Activated T-cell treated with anti-CD3 and anti-CD28 coated beads, Interleukin-2, amount 50 U/mL, for 72 hours (primary cell): ENCODE measurements around the gene FGF22. TPM values are rescaled to one million over a fixed set of nuclear protein-coding genes. Genes with fewer than 3 reads are reported as not detected.

Experiments used
- ATAC-seq, 2 donors: fragments of 150-1000 bp; cut with Tn5 transposase; replicated peaks in 1 of 2; 2 replicates each; pipeline ENCODE4 v1.10.0; 2021; ENCODE audit warnings: moderate library complexity in 2 of 2, mild to moderate bottlenecking in 1 of 2
- DNase-seq, 2 donors: peaks; one replicate each; pipeline ENCODE4 v3.0.0; 2021 to 2022; ENCODE audit warnings: mixed read lengths in 1 of 2
- H3K27ac Mint-ChIP-seq: one replicate; pipeline ENCODE4 v1.8.0; 2022; ENCODE audit warnings: mild to moderate bottlenecking, moderate library complexity, mixed read lengths
- H3K27me3 Mint-ChIP-seq: one replicate; pipeline ENCODE4 v1.8.0; 2022; ENCODE audit warnings: low read depth, mixed read lengths
- H3K36me3 Mint-ChIP-seq, 2 donors: one replicate each; pipeline ENCODE4 v1.8.0; 2022; ENCODE audit warnings: mixed read lengths in 2 of 2, mild to moderate bottlenecking in 1 of 2; ENCODE audit not compliant: insufficient read depth in 2 of 2
- H3K4me1 Mint-ChIP-seq: one replicate; pipeline ENCODE4 v1.8.0; 2022; ENCODE audit warnings: low read depth, mixed read lengths
- H3K4me3 Mint-ChIP-seq, 2 donors: one replicate each; pipeline ENCODE4 v1.8.0; 2022; ENCODE audit warnings: mild to moderate bottlenecking in 2 of 2, mixed read lengths in 2 of 2, moderate library complexity in 2 of 2
- H3K9me3 Mint-ChIP-seq, 2 donors: one replicate each; pipeline ENCODE4 v1.8.0; 2022; ENCODE audit warnings: mixed read lengths in 2 of 2
- total RNA-seq, 2 donors: library from RNA; stranded (reverse); gene quantifications; one replicate each; pipeline ENCODE4 v1.2.3, GENCODE V29; 2022

The FGF22 gene
- total RNA-seq, 2 donors from 2014 or later: not detected

DNA sequence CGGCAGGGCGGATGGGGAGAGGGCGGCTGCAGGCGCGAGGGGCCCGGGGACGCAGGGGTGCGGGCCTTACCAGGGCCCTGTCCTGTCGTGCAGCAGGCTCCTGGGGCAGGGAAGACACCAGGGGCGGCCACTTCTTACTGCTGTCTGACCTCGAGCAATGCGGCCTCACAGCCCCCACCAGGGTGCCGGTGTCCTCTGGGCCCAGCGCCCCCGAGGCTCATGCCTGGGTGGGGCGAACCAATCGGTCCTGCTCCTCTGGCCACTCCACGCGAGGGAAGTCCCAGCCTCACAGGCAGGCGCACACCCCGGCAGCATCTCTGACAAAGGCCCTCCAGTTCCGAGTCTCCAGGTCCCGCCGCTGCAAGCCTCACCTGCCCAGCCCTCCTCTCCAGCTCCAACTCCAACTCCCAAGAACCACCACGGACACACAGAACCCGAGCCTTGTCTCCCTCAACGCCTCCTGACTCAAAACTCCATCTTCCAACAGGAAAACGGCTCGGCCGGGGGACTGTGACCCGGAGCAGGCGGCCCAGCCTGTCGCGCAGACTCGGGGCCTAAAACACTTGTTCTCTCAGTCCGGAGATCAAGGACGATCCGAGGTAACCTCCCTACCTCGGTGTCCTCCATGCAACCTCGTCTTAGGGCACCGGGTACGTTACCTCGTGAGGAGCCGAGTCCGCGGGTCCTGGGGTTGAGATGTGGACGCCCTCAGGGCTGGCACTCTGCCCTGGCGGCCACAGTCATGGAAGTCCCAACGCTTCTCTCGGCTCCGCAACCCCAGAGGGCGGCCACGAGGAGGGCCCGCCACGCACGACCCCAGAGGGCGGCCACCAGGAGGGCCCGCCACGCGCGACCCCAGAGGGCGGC, 6.5 kb downstream of the FGF22 start:
- Mint-ChIP-seq H3K4me3 (no peak overlapping the region), H3K27ac (no peak overlapping the region), H3K36me3 (peaks cover 0 to 3% of the 10 kb centered on the region in 2 donors), H3K27me3 (no peaks in the 10 kb centered on the region), H3K9me3 (no peaks in the 10 kb centered on the region), H3K4me1 (no peaks in the 10 kb centered on the region)
- DNase-seq (no peak), ATAC-seq (no peak)

DNA sequence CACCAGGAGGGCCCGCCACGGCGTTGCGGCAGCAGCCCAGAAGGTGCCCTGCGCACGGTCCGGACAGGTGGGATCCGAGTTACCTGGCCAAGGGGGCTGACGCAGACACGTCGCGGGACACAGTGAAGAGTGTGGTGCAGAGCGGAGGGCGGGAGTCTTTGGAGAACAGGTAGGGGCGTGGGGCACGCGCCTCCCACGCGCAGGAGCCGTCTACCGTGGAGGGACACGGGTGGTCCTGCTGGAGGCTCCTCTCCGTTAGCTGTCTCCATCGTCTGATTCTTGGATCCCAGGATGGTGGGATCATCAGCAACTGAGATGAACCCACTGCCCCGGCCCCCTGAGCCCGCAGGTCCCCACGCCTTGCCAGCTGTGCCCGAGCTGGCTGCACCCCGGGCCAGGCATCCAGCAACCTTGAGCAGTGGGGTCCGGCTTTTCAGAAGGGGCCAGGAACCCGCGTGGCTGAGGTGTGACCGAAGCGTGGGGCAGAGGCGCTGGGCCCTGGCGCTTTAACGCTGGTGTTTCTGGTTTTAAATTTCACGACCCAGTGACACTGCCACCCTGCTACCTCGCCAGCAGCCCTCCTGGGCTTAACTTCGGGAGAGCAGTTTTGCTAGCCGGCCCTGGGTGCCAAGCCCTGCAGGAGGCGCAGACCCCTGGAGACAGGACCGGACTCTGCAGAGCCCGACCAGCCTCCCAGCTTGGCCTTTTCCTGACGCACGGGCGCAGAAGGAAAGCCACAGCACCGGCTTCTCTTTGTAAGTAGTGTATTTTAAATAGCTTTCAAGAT, 7.3 kb downstream of the FGF22 start:
- no peaks in the 10 kb centered on the region for H3K9me3 Mint-ChIP-seq
- ATAC-seq: no peak
- H3K36me3 Mint-ChIP-seq: peaks cover 0 to 3% of the 10 kb centered on the region in 2 donors
- no peak overlapping the region for H3K27ac Mint-ChIP-seq
- no peak overlapping the region for H3K4me3 Mint-ChIP-seq
- no peak for DNase-seq
- no peaks in the 10 kb centered on the region for H3K4me1 Mint-ChIP-seq
- no peaks in the 10 kb centered on the region for H3K27me3 Mint-ChIP-seq

DNA sequence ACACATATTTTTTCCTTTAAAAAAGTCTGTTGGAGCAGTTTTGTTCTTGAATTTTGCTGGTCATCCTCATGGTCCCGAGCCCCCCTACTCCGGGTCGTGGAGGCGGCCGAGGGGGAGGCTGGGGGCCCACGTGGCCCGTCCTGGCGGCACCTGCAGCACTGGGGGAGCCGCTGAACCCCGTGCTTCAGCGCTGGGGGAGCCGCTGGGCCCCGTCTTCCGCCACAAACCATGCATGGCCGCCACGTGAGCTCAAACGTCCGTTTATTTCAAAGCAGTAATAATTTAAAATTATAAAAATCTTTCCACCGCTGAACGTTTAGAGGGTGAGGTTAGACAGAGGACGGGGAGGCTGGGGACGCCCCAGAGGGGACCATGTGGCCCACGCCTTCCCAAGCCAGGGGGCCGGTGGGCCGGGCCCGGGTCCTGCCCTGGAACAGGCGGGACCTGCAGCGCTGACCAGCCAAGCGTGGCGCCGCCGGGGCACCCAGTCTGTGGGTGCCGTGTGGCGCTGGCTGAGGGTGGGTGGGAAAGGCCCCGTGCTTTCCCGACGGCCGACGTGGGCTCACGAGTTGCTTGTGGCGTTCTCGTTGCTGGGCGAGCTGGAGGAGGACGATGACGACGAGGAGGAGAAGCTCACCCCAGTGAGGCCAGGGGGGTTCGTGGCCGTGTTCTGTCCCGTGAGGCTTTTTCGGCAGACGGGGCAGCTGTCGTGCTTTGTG, 8.0 kb downstream of the FGF22 start:
- no peak for DNase-seq
- H3K27ac Mint-ChIP-seq: no peak overlapping the region
- no peak for ATAC-seq
- no peaks in the 10 kb centered on the region for H3K4me1 Mint-ChIP-seq
- H3K9me3 Mint-ChIP-seq: no peaks in the 10 kb centered on the region
- no peaks in the 10 kb centered on the region for H3K27me3 Mint-ChIP-seq
- peaks cover 0 to 4% of the 10 kb centered on the region in 2 donors for H3K36me3 Mint-ChIP-seq
- H3K4me3 Mint-ChIP-seq: no peak overlapping the region

DNA sequence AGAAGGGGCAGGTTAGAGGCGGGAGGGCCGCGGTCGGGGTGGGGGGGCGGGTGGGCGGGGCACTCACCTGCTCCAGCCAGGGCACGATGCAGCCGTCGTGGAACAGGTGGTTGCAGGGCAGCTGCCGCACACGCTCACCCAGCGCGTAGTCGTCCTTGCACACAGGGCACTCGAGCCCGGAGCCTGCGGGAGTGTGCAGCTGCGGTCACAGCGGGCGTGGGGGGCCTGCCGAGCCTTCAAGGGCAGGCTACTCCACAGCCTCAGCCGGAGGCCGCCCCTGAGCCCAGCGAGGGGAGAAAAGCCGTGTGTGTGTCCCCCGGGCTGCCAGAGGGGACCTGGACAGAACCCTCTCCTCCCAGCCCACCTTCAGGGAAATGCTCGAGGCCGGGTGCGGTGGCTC, 8.6 kb downstream of the FGF22 start:
- H3K27me3 Mint-ChIP-seq: no peaks in the 10 kb centered on the region
- H3K9me3 Mint-ChIP-seq: no peaks in the 10 kb centered on the region
- H3K4me1 Mint-ChIP-seq: no peaks in the 10 kb centered on the region
- no peak overlapping the region for H3K27ac Mint-ChIP-seq
- ATAC-seq (no peak), DNase-seq (no peak)
- H3K4me3 Mint-ChIP-seq: no peak overlapping the region
- H3K36me3 Mint-ChIP-seq: peaks cover 0 to 5% of the 10 kb centered on the region in 2 donors

DNA sequence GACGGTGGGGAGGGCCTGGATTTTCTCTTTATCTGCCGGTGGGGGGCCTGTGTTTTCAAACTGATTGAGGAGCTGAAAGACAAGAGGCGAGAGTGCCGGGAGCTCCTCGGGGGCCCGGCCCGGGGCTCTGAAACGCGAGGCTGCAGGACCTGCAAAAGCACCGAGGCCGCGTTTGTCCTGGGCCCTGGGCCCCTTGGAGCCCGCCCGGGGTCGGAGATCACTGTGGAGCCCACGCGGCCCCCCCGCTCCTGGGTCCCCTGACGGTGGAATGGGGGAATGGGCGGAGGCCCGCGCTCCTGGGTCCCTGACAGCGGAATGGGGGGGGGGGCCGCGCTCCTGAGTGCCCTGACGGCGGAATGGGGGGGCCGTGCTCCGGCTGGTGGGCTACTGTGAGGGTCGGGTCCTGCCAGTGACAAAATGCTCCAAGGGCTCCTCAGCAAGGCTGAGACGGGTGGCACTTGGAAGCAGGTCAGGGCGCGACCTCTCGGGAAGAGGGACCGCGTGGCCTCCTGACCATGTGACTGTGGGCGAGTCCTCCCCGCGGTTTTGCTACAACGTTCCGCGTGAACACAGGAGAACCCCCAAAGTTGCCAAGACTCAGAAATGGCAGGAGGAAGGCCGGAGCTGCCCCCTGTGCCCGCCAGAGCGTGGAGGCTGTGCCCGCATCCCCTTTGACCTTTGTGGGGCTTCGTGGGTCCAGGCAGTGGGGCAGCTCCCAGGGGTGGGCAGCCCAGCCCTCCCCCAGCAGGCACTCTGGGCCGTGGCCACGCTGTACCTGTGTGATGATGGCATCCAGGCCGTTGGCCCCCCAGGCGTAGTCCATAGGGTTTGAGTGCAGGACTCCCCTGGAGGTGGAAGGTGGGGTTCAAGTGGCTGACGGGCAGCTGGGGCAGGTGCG, 9.5 kb downstream of the FGF22 start:
- DNase-seq: no peak
- peaks cover 0 to 5% of the 10 kb centered on the region in 2 donors for H3K36me3 Mint-ChIP-seq

DNA sequence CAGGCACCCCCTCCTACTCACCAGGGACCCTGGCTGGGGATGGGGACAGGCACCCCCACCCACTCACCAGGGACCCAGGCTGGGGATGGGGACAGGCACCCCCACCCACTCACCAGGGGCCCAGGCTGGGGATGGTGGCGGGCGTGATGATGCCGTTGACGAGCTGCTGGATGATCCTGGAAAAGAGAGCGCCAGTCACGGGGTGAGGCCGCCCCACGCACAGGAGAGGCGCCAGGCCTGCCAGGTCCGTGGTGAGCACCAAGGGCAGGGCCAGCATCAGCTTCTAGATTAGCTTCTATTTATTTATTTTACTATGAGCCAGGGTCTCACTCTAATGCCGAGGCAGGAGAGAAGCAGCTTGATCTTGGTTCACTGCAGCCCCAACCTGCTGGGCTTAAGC, 10.4 kb downstream of the FGF22 start:
- Mint-ChIP-seq H3K27me3 (no peaks in the 10 kb centered on the region), H3K27ac (no peak overlapping the region), H3K36me3 (peaks cover 0 to 6% of the 10 kb centered on the region in 2 donors), H3K9me3 (no peaks in the 10 kb centered on the region), H3K4me3 (no peak overlapping the region), H3K4me1 (peaks cover 6% of the 10 kb centered on the region)
- ATAC-seq (no peak), DNase-seq (no peak)

More for the DNA sequence above, 9.5 kb downstream of the FGF22 start:
- Mint-ChIP-seq H3K4me3 (no peak overlapping the region), H3K27me3 (no peaks in the 10 kb centered on the region), H3K4me1 (no peaks in the 10 kb centered on the region), H3K27ac (no peak overlapping the region), H3K9me3 (no peaks in the 10 kb centered on the region)
- ATAC-seq: no peak

DNA sequence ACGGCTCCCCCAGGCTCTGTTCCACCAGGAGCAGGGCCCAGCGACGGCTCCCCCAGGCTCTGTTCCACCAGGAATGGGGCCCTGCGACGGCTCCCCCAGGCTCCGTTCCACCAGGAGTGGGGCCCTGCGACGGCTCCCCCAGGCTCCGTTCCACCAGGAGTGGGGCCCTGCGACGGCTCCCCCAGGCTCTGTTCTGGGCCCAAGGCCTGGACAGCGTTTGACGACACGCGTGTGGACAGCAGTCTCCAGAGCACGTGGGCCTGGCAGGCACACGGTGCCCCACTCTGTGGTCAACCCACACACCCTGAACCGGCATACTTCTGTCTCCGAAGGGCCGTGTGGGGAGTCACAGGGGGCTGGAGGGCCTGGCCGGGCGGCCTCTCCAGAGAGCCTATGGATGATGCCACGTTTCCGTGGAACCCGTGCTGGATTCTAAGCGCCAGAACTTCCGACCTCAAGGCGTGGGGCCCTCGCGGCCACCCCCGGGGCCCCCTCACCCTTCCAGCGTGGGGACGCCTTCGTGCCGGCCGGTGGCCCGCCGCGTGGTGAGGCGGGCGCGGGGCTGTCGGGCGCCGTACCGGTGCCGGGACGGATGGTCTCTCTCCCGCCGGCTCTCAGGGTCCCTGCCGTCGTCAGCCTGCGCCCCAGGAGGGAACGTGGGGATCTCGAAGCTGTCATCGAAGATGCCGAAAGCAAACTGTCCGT, 11.6 kb downstream of the FGF22 start:
- no peaks in the 10 kb centered on the region for H3K9me3 Mint-ChIP-seq
- H3K27me3 Mint-ChIP-seq: no peaks in the 10 kb centered on the region
- ATAC-seq (no peak), DNase-seq (no peak)
- no peak overlapping the region for H3K27ac Mint-ChIP-seq
- H3K4me1 Mint-ChIP-seq: peaks cover 16% of the 10 kb centered on the region
- peaks cover 0 to 8% of the 10 kb centered on the region in 2 donors for H3K36me3 Mint-ChIP-seq
- H3K4me3 Mint-ChIP-seq: no peak overlapping the region

DNA sequence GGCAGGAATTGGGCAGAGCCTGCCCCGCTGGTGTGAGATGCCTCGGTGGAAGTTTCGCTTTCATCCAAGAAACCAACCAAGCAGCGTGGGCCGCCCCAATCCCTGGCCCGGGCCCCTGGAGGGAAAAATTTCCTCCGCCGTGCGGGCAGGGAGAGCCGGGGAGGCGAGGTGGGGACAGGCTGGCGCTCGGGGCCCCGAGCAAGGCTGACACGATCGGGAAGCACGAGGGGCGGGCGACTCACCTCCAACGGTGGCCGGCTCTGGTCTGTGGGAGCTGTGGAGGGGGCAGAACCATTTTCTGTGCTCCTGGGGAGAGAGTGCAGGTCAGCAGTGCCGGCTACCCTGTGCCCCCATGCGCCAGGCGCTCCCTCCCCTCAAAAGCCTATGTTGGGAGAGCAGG, 12.3 kb downstream of the FGF22 start:
- Mint-ChIP-seq H3K27ac (no peak overlapping the region), H3K27me3 (no peaks in the 10 kb centered on the region), H3K4me3 (no peak overlapping the region), H3K4me1 (peaks cover 19% of the 10 kb centered on the region), H3K9me3 (no peaks in the 10 kb centered on the region), H3K36me3 (peaks cover 0 to 6% of the 10 kb centered on the region in 2 donors)
- ATAC-seq: no peak
- no peak for DNase-seq

DNA sequence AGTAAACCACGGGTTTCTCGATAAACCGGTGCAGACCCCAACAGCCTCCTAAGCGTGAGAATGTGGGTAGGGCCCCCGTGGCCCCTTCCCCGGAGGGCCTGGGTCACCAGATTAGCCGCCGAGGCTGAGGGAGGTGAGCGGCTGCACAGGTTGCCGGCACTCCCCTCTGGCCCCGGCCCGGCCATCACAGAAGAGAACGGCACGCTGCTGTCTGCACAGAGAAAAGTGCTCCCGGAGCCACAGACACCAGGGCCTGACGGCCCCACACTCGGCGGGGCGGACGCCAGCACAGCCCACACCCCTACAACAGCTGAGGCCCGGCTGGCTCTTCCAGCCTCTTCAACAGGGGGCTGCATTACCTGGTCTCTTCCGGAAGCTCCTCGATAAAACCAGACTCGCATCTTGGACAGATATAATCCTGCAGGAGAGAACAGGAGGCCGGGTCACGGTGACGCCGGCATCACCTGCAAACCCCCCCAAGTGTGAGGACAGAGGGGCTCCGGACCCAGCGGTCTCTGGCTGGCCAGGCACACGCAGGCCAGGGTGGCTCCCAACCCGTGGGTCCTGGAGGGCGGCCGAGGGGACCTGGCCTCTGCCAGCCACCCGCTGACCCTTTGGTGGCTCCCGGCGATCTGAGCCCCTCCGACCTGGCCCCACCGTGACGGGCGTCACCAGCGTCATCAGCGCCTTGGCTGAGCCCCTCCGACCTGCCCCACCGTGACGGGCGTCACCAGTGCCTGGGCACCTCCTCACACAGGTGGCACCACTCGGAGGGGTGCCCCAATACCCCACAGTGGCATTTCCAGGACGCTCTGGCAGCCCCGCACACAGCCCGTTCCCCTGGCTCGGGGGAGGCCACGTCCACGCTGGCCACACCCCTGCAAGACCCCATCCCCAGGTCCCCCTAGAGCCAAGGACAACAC, 13.0 kb downstream of the FGF22 start:
- no peak overlapping the region for H3K4me3 Mint-ChIP-seq
- no peaks in the 10 kb centered on the region for H3K27me3 Mint-ChIP-seq
- ATAC-seq (no peak), DNase-seq (no peak)
- peaks cover 22% of the 10 kb centered on the region for H3K4me1 Mint-ChIP-seq
- H3K9me3 Mint-ChIP-seq: no peaks in the 10 kb centered on the region
- H3K27ac Mint-ChIP-seq: no peak overlapping the region
- H3K36me3 Mint-ChIP-seq: peaks cover 0 to 8% of the 10 kb centered on the region in 2 donors

DNA sequence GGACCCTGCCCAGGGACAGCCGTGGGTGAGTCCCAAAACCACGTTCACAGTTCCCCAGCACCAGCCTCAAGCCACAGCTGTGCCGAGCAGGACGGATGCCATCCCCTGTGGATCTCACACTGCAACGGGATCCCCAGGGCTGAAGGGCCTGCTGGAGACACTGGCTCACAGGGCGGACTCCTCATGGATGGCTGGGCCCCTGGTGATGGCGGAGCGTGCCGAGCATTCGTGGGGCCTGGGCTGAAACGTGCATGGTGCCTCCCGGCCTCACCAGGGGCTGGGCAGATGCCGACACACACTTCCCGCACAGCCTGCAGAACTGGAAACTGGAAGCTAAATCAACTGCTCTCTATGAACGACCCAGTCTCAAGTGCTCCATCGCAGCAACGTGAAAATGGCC, 13.7 kb downstream of the FGF22 start:
- ATAC-seq: no peak
- Mint-ChIP-seq H3K4me3 (no peak overlapping the region), H3K27me3 (no peaks in the 10 kb centered on the region), H3K36me3 (peaks cover 0 to 8% of the 10 kb centered on the region in 2 donors), H3K27ac (no peak overlapping the region), H3K9me3 (no peaks in the 10 kb centered on the region), H3K4me1 (peaks cover 24% of the 10 kb centered on the region)
- DNase-seq: no peak

DNA sequence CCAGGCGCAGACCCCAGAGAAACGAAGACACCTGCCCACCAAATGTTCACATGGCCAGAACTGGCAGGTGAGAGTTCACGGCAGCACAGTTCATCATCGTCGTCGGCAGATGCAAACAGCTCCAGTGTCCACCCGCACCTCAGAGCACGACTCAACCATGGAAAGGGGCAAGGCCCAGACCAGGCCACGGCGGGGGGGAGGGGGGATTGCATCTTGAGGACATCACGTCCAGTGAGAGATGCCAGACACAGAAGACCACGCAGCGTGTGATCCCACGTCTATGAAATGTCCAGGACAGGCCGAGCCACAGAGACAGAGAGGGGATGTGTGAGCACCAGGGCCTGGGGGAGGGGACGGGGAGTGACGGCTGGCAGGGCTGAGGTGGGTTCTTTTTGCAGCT, 16.0 kb downstream of the FGF22 start:
- Mint-ChIP-seq H3K27ac (no peak overlapping the region), H3K9me3 (no peaks in the 10 kb centered on the region), H3K36me3 (peaks cover 0 to 11% of the 10 kb centered on the region in 2 donors), H3K27me3 (no peaks in the 10 kb centered on the region), H3K4me1 (peaks cover 38% of the 10 kb centered on the region), H3K4me3 (no peak overlapping the region)
- DNase-seq (no peak), ATAC-seq (no peak)
